ENCODE measurements around the gene C19orf47. TPM values are rescaled to one million over a fixed set of nuclear protein-coding genes. Genes with fewer than 3 reads are reported as not detected.
A peak's percentile ranks its signal among the peaks of the same experiment; 100 is the strongest.

The C19orf47 gene
- total RNA-seq, 2 experiments from 2014 or later: 17.5 to 18.0 TPM

GRCh38 chr19:40369797-40370196 lies 21.6 kb upstream of the C19orf47 start:
- CTCF ChIA-PET: no interaction called here
- peaks cover 6% of the 10 kb centered on the region for H3K36me3 Mint-ChIP-seq (ENCODE audit: low read depth)
- DNase-seq (no peak), ATAC-seq (no peak)
- POLR2A ChIA-PET: no interaction called here
- peaks cover 12% of the 10 kb centered on the region for H3K4me1 Mint-ChIP-seq (ENCODE audit: low read depth)
- H3K27me3 Mint-ChIP-seq: no peaks in the 10 kb centered on the region
- H3K27ac Mint-ChIP-seq: no peak overlapping the region
- TF ChIP-seq CTCF (IDR thresholded peaks at IDR 0.05): no peak
- H3K9me3 Mint-ChIP-seq: no peaks in the 10 kb centered on the region
- intact Hi-C loops (cut with micrococcal nuclease): no loop called here
- H3K4me3 Mint-ChIP-seq: no peak overlapping the region

GRCh38 chr19:40367577-40368434 lies 19.6 kb upstream of the C19orf47 start:
- Mint-ChIP-seq H3K36me3 (ENCODE audit: low read depth) (peaks cover 3% of the 10 kb centered on the region), H3K9me3 (no peaks in the 10 kb centered on the region), H3K4me1 (ENCODE audit: low read depth) (peaks cover 12% of the 10 kb centered on the region), H3K27ac (no peak overlapping the region), H3K4me3 (no peak overlapping the region), H3K27me3 (no peaks in the 10 kb centered on the region)
- ChIA-PET CTCF (interaction anchor here (1.6 kb wide), 1 partner anchor 62 kb away, joined by 3 read pairs; no protein-coding TSS in a partner anchor), POLR2A (interaction anchor here (1.1 to 1.3 kb wide), 2 partner anchors 35 kb away, joined by 3 read pairs; no protein-coding TSS in a partner anchor)
- DNase-seq (no peak), ATAC-seq (no peak)
- TF ChIP-seq CTCF (IDR thresholded peaks at IDR 0.05): no peak
- intact Hi-C loops (cut with micrococcal nuclease): no loop called here

GRCh38 chr19:40366697-40367561 lies 18.7 kb upstream of the C19orf47 start:
- TF ChIP-seq CTCF (IDR thresholded peaks at IDR 0.05): no peak
- intact Hi-C loops (cut with micrococcal nuclease): no loop called here
- ChIA-PET POLR2A (interaction anchor here (1.3 kb wide), 1 partner anchor 36 kb away, joined by 3 read pairs; no protein-coding TSS in a partner anchor), CTCF (no interaction called here)
- no peaks in the 10 kb centered on the region for H3K27me3 Mint-ChIP-seq
- H3K4me3 Mint-ChIP-seq: no peak overlapping the region
- H3K9me3 Mint-ChIP-seq: no peaks in the 10 kb centered on the region
- peaks cover 3% of the 10 kb centered on the region for H3K36me3 Mint-ChIP-seq (ENCODE audit: low read depth)
- H3K27ac Mint-ChIP-seq: no peak overlapping the region
- DNase-seq (no peak), ATAC-seq (no peak)
- H3K4me1 Mint-ChIP-seq (ENCODE audit: low read depth): peaks cover 11% of the 10 kb centered on the region

- Mint-ChIP-seq H3K27ac (no peak overlapping the region), H3K4me3 (peak overlapping the region; percentile 62), H3K9me3 (no peaks in the 10 kb centered on the region), H3K36me3 (ENCODE audit: low read depth) (peaks cover 3% of the 10 kb centered on the region), H3K4me1 (ENCODE audit: low read depth) (peaks cover 11% of the 10 kb centered on the region), H3K27me3 (no peaks in the 10 kb centered on the region)
- ATAC-seq (peak; percentile 97), DNase-seq (peak; percentile 65)
- intact Hi-C loops (cut with micrococcal nuclease): no loop called here
- POLR2A ChIA-PET: no interaction called here
- TF ChIP-seq CTCF (IDR thresholded peaks at IDR 0.05): no peak
- CTCF ChIA-PET: no interaction called here
These were observed 17.6 kb upstream of the C19orf47 start for GRCh38 chr19:40365613-40366401.
